HG02678 (cell line): ENCODE measurements around the gene GRIK3.

Experiments used
- ATAC-seq: cut with Tn5 transposase; IDR thresholded peaks from one replicate; pipeline ENCODE4 v1.9.1; 2021; ENCODE audit warnings: mild to moderate bottlenecking, moderate library complexity; ENCODE audit not compliant: unreplicated experiment

GRIK3 gene

DNA sequence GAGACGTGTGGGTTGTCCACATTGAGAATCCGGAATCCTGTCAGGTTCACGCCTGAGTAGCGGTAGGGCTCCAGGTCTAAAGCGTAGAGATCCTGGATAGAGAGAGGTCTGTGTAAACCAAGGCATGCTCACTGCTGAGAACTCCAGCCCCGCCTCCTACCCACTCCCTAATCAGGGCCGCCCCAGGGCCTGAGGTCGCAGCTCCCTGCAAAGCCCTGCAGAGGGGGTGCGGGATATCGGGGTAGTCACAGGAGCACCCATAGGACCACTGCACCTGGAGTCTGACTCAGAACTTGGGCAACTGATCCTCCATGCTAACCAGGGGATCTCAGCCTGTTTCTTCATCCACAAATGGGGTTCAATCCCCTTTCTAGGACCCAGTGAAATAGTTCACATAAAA lies 174.4 kb downstream of the GRIK3 start:
- ATAC-seq = no peak

GRCh38 chr1:36858981-36859380 lies 175.3 kb downstream of the GRIK3 start:
- no peak for ATAC-seq

- no peak for ATAC-seq
Measured at GRCh38 chr1:36858553-36858952, 175.8 kb downstream of the GRIK3 start.

GRCh38 chr1:36857754-36858153 lies 176.6 kb downstream of the GRIK3 start:
- ATAC-seq = no peak

DNA sequence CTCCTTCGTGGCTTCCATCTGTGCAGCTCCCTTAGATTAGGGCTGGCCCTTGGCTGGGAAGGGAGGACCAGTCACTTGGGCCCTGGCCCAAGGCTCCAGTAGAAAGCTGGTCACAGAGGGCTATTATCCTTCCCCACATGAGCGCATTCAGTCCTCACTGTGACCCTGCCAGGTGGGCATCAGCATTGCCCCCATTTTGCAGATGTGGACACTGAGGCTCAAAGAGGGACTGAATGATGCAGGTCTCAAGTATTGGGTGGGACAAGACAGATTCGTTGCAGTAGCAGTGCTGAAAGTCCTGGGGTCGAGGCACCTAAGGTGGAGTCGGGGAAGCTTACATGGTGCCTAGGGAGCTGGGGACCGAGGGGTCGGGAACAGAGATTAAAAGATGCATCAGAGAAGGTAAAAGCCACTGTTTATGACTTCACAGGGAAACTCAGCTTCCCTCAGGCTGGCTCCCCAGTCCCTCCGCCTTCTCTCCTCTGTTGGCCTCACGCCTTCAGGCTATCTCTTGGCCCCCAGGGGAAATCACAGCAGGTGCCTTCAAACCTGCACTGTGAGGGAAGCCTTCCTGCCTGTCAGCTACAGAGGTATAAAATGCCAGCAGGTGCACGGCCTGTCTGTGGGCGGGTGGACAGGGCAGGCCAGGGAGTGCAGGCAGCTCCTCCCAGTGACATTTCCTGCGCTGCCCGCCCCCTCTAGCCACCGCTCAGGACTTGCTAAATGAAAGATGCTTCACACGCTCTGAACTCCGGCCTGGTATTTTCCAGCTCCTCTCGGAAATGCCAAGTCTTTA lies 178.4 kb downstream of the GRIK3 start:
- no peak for ATAC-seq

GRCh38 chr1:36853638-36854037 lies 180.7 kb downstream of the GRIK3 start:
- ATAC-seq = no peak

GRCh38 chr1:36852586-36852985 lies 181.7 kb downstream of the GRIK3 start:
- ATAC-seq = no peak

- no peak for ATAC-seq
Measured at GRCh38 chr1:36851595-36851994, 182.7 kb downstream of the GRIK3 start.

DNA sequence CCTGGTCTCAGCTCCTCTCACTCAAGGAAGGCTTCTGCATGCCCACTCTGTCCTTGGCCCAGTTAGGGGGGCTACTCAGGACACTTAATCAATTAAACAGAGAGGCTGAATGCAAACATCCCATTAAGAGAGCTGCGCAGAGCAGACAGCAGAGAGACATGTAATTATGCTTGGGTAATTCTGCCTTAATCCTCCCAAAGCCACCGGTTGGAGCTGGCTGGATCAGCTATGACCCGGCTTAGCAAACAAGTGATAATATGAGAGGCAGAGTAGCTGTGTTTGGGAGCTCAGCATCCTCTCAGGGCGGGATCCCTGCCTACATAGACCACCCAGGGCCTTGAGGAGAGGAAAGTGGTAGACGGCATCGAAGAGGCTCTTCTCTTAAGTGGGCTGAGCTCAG lies 183.2 kb downstream of the GRIK3 start:
- no peak for ATAC-seq

DNA sequence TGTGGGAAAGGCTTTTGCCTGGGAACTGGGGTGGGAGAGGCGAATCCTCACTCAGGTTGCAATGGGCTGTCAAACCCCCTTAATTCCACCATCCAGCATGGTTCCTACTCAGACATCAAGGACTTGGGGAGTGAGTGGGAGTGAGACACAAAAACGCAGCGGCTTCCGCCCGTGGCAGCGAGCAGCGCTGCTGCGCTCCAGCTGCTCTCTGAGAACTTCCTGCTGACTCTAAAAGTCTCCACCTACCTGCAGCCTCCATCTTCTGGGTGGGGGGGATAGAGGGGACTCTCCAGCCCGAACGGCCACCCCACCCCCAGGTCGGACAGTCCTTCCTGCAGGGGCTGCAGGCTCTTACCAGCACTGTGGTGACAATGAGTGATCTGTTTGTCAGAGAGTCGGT lies 184.4 kb downstream of the GRIK3 start:
- no peak for ATAC-seq

- ATAC-seq = no peak
Measured at GRCh38 chr1:36847761-36848160, 186.6 kb downstream of the GRIK3 start.

DNA sequence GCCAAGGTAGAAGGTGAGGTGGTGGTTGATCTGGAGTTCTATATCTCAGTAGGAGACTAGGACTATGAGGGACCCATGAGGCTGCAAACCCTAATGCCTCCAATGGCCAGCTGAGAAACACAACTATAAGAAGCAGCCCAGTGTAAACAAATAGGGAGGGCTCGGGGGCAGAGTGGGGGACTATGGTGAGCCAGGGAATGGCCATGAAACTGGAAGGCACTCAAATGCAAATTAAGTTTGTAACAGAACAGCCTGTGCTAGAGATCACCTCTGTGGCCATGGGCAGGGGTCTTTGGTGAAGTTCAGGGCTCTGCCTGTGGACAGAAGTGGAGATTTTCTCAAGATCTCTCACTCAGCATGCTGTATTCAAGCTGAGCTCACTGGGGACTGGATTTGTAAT lies 187.1 kb downstream of the GRIK3 start:
- no peak for ATAC-seq

- ATAC-seq = no peak
Measured at GRCh38 chr1:36846357-36846756, 188.0 kb downstream of the GRIK3 start.

DNA sequence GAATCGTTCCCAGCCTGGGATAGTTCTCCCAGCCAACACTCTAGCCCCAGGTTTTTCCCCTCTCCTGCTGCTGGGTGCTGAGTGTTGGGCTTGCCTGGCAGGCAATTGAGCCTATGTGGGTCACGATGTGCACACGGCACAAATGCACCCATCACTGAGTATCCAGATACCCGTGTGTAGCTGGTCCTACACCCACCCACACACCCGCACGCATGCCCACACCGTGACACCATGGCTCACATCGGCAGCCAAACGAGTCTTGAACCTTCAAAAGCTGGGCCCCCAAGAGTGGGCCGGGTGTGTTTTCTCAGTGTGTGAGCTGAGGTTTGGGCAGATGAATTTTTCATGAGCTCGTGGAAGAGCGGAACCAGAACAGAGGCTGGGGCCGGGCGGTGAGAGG lies 188.5 kb downstream of the GRIK3 start:
- ATAC-seq = no peak

GRCh38 chr1:36844917-36845316 lies 189.4 kb downstream of the GRIK3 start:
- no peak for ATAC-seq

DNA sequence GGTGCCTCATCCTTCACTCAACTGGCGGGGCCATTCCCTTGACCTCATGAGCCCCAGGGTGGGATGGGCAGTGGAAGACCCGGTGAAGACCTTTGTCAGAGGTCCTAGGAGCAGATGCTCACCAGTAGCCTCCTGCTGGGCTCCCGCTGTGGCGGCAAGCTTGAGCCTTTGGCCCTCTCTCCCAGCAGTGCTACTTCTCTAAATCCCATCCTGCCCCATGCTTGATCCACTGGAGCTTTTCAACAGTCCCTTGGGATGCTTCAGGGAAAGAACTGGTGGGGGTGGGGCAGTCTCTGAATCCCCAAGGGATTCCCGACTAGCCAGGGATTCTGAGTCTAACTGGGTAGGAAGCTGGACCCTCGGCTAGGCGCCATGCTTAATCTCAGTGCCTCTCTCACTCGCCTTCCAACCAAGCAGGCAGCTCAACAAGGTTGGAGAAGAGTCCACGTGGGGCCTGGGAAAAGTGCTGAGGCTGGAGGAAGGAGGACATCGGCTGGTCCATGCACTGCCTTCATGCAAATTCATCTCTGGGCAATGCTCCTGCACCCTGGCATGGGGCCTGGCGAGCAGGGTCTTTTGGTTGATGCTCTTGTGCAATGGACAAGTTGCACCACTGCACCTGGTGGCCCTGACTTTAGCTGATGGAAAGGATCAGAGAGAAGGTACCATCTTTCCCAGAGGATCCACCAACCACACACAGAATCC lies 190.3 kb downstream of the GRIK3 start:
- no peak for ATAC-seq

GRCh38 chr1:36843027-36843426 lies 191.3 kb downstream of the GRIK3 start:
- ATAC-seq = no peak

DNA sequence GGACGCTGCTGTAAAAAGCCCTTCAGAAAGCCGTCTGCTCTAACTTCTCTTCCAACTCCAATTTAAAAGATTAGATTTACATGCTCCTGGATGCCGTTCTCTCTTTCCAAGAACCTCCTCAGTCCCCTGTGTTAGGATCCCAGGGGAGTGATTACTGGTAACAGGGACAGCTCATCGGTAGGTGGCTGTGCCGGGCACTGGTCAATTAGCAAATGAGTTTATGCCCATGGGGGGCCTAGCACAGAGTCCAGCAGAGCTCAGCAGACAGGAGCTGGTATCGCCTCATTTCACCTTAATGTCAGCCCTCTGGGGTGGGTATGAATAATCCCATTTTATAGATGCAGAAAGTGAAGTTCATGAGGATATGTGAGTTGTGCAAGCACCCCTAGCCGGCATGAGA lies 191.9 kb downstream of the GRIK3 start:
- no peak for ATAC-seq

DNA sequence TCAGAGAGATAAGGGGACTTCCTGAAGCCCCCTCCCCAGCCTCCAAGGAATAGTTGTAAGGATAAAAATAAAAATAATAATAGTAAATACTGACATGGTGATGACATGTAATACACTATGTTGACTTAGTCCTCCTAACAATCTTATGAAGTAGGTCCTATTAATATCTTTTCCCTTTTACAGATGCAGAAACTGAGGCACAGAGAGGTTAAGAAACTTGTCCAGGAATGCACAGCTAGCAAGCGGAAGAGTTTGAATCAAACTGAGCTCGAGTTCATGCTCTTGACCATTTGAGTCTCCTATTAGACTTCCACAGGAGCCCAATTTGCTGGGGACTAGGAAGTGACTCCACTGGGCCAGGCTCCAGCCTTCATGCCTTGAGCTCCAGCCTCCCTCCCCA lies 194.8 kb downstream of the GRIK3 start:
- ATAC-seq = no peak

DNA sequence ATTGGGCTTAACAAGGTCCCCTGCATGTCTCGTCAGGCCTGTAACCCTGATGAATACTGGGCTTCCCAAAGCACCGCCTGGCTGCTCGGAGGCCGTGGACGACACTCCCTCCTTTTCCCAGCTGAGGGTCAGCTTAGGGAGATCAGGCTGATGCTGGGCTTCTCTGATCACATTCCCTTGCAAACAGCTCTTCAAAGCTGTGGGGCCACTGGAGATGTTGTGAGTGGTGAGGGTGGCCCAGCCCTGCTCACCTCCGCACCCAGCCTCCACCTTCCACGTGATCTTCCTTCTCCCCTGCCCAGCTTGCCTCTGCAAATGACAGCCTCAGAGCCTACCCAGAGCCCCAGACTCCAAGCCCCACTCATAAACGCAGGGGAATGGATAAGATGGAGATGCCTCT lies 195.4 kb downstream of the GRIK3 start:
- ATAC-seq = no peak

DNA sequence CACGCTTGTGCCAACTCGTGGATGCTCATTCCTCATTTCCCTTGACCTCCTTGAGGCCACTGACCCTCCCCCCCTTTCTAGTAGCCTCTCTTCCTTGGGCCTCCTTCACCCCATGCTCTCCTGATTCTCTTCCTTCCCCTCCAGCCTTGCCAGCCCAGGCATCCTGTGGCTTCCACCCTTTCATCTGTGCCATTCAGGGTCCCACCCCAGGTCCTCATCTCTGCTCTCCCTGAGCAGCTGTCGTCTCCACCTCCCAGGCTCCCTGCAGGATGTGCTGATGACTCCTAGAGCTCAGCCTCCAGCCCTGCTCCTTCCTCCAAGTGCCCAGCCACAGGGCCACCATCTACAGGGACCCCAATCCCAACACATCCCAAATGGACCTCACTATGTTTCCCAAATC lies 197.4 kb downstream of the GRIK3 start:
- no peak for ATAC-seq

DNA sequence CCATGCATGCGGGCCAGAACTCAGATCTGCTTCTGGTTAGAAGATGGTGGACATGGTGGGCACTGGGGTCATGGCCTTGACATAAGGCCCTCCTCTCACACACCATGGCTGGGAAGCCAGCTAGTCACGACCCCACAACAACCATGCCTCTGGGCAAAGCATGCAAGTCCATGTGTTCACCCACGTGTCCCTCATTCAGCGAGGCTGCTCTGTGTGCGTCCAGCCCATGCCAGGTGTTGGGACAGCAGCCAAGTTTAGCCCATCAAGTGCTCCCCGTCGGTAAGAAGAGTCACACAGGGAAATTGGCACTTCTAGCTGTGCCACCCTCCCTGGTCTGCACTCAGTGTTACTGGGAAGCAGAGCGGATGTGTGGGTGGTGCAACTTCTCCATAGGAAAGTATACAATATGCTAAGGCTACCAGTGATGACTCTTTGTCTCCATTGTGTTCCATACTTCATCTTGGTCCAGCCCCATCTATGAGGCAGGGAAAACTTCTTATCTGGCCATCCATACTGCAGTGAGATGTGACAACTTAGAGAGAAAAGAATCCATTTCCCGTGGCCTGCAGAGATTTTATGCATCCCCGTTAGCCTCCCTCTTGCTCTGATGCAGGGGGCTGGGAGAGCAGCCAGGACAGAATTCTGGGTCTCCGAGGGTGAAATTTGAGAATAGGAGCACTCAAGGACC lies 198.0 kb downstream of the GRIK3 start:
- ATAC-seq = no peak
